GM12875 (cell line): ENCODE measurements around the gene ERC2.

ENCODE experiments used
- H3K4me3 ChIP-seq: one replicate; pipeline ENCODE4 v1.5.1; 2011; ENCODE audit warnings: low read depth, low read length, control low read depth
- CTCF ChIP-seq: IDR thresholded peaks from 2 replicates; pipeline ENCODE4 v1.5.1; 2011; ENCODE audit warnings: low read depth, mild to moderate bottlenecking, control low read depth, inconsistent platforms, low read length, moderate library complexity, borderline replicate concordance; ENCODE audit not compliant: insufficient read depth

ERC2 gene

GRCh38 chr3:56123487-56123886, 344.8 kb downstream of the ERC2 start:
- H3K4me3 ChIP-seq, result no peak overlapping the region

GRCh38 chr3:56122911-56123310, 345.4 kb downstream of the ERC2 start:
- TF ChIP-seq CTCF, result no peak
- H3K4me3 ChIP-seq, result no peak overlapping the region

More at GRCh38 chr3:56123487-56123886, 344.8 kb downstream of the ERC2 start:
- TF ChIP-seq CTCF, result no peak

GRCh38 chr3:56121716-56122115, 346.6 kb downstream of the ERC2 start:
- H3K4me3 ChIP-seq, result no peak overlapping the region
- TF ChIP-seq CTCF, result no peak

GRCh38 chr3:56119575-56120349, 348.5 kb downstream of the ERC2 start:
- H3K4me3 ChIP-seq, result no peak overlapping the region
- TF ChIP-seq CTCF, result no peak

GRCh38 chr3:56118968-56119367, 349.3 kb downstream of the ERC2 start:
- no peak overlapping the region for H3K4me3 ChIP-seq
- no peak for TF ChIP-seq CTCF

- H3K4me3 ChIP-seq, result no peak overlapping the region
- no peak for TF ChIP-seq CTCF
Observed at GRCh38 chr3:56115698-56116097, 352.6 kb downstream of the ERC2 start.

GRCh38 chr3:56115199-56115598, 353.1 kb downstream of the ERC2 start:
- TF ChIP-seq CTCF, result no peak
- no peak overlapping the region for H3K4me3 ChIP-seq
